Mucosa of rectum (tissue), 2 donors: ENCODE measurements around the gene HLA-B.

Experiments
- H3K27ac ChIP-seq, 2 donors: one replicate each; pipeline ENCODE4 v1.7.0; 2013; ENCODE audit warnings: inconsistent platforms in 2 of 2, low read depth in 2 of 2, low read length in 2 of 2
- H3K27me3 ChIP-seq, 2 donors: one replicate each; pipeline ENCODE4 v1.7.0; 2013; ENCODE audit warnings: low read length in 2 of 2; ENCODE audit not compliant: control insufficient read depth in 2 of 2, insufficient read depth in 2 of 2
- H3K36me3 ChIP-seq, 2 donors: one replicate each; pipeline ENCODE4 v1.7.0; 2013; ENCODE audit warnings: low read length in 2 of 2; ENCODE audit not compliant: control insufficient read depth in 2 of 2, insufficient read depth in 2 of 2
- H3K4me1 ChIP-seq, 2 donors: one replicate each; pipeline ENCODE4 v1.7.0; 2013; ENCODE audit warnings: low read length in 2 of 2, mild to moderate bottlenecking in 1 of 2; ENCODE audit not compliant: control insufficient read depth in 2 of 2, insufficient read depth in 2 of 2
- H3K4me3 ChIP-seq, 2 donors: one replicate each; pipeline ENCODE4 v1.7.0; 2013; ENCODE audit warnings: low read length in 2 of 2
- H3K9ac ChIP-seq, 2 donors: one replicate each; pipeline ENCODE4 v1.7.0; 2013; ENCODE audit warnings: low read length in 2 of 2, low read depth in 1 of 2, mild to moderate bottlenecking in 1 of 2
- H3K9me3 ChIP-seq, 2 donors: one replicate each; pipeline ENCODE4 v1.7.0; 2013; ENCODE audit warnings: low read length in 2 of 2; ENCODE audit not compliant: control insufficient read depth in 2 of 2
- donor health status: healthy.
- donor health status: Normal muscosa, but diverticular disease.

Gene HLA-B

DNA sequence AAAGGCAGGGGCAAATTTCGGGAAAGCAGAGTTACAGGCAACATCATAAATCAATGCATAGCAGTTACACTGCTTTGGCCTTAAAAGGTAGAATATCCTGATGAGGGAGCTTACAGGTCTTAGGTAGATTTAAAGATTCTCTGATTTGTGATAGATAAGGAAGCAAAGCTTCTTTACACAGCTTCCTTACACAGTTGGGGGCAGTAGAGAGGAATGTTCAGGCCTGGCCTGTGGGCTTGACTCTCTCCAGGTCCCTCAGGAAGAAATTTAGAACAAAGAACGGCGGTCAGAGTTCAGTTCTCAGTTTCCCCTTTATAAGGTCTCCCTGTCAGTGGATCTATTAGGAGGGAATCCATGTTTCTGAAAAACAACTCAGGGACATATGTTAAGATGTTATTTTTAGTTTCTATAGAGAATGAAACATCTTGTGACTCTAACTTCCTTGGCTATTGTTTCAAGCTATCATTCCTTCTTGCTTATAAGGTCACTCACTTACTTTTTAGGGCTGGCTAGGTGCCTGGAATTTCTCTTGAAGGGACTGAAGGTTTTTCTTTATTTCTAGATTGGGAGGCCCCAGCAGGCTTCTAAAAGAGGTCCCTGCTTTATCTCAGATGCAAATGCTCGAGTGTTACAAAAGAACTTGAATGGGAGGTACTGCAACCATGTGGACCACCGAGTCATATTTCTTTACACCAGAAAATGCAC lies 11.8 kb downstream of the HLA-B start:
- Histone ChIP-seq H3K27me3 (no peaks in the 10 kb centered on the region), H3K27ac (no peak overlapping the region), H3K9ac (no peak overlapping the region), H3K9me3 (no peaks in the 10 kb centered on the region), H3K36me3 (no peaks in the 10 kb centered on the region), H3K4me1 (no peaks in the 10 kb centered on the region), H3K4me3 (no peak overlapping the region)

DNA sequence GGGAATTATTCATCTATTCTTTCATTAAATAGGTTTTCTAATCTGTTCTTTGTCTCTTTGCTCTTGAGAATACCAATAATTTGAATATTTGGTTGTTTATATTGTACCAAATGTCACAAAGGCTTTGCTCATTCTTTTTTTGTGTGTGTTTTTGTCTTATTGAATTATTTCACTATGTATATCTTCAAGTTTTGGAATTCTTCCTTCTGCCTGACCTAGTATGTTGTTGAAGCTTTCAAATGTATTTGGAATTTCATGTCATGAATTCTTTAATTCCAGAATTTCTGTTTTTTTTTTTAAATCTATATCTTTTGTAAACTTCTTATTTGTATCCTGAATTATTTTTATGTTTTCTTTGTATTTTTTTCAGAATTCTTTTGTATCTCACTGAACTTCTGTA lies 16.8 kb downstream of the HLA-B start:
- Histone ChIP-seq H3K4me3 (no peak overlapping the region), H3K27ac (no peak overlapping the region), H3K4me1 (no peaks in the 10 kb centered on the region), H3K9me3 (peaks cover 0 to 4% of the 10 kb centered on the region in 2 donors), H3K9ac (no peak overlapping the region), H3K36me3 (no peaks in the 10 kb centered on the region), H3K27me3 (no peaks in the 10 kb centered on the region)

DNA sequence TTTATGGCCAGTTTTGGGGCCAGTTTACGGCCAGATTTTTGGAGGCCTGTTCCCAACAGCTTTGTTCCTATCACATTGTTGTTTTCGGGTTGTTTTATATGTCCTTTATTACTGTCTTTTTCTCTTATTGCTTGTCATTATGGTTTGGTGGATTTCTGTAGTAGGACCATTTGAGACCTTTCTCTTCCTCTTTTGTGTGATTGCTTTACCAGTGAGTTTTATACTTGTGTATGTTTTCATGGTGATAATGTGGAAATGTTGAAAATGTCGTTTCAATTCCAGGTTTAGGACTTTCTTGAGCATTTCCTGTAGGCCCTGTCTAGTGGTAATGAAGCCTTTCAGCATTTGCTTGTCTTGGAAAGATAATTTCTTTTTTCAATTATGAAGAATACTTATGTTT lies 17.8 kb downstream of the HLA-B start:
- H3K27me3 ChIP-seq, result no peaks in the 10 kb centered on the region
- H3K27ac ChIP-seq, result no peak overlapping the region
- no peaks in the 10 kb centered on the region for H3K36me3 ChIP-seq
- peaks cover 0 to 4% of the 10 kb centered on the region in 2 donors for H3K9me3 ChIP-seq
- no peak overlapping the region for H3K9ac ChIP-seq
- no peaks in the 10 kb centered on the region for H3K4me1 ChIP-seq
- H3K4me3 ChIP-seq, result no peak overlapping the region

DNA sequence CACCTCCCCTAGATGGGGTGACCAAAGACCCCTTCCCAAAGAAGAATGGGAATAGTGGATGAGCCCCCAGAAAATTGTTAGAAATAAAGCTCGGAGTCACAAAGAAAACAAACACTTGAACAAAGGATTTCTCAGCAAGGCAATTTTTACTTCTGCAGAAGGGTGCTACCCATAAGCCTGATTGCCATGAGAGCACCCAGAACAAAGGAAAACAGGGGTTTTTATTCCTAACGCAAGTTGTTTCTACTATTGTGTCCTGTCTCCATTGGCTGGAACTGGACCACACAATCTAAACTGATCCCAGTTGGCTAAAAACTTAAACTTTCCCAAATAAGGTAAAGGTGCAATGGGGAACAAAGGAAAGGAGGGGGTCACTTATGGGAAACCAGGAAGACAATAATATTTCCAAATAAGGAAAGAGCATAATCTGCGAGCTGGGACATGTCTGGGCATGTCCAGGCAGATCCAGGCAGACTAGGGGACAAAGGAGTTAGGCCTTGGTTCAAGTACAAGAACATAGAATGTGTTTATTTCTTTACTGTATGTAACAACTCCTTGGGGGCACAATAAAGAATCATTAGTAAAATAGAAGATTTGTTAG lies 20.0 kb downstream of the HLA-B start:
- no peak overlapping the region for H3K4me3 ChIP-seq
- H3K36me3 ChIP-seq, result no peaks in the 10 kb centered on the region
- no peak overlapping the region for H3K27ac ChIP-seq
- H3K4me1 ChIP-seq, result no peaks in the 10 kb centered on the region
- no peaks in the 10 kb centered on the region for H3K27me3 ChIP-seq
- peaks cover 0 to 4% of the 10 kb centered on the region in 2 donors for H3K9me3 ChIP-seq
- H3K9ac ChIP-seq, result no peak overlapping the region

DNA sequence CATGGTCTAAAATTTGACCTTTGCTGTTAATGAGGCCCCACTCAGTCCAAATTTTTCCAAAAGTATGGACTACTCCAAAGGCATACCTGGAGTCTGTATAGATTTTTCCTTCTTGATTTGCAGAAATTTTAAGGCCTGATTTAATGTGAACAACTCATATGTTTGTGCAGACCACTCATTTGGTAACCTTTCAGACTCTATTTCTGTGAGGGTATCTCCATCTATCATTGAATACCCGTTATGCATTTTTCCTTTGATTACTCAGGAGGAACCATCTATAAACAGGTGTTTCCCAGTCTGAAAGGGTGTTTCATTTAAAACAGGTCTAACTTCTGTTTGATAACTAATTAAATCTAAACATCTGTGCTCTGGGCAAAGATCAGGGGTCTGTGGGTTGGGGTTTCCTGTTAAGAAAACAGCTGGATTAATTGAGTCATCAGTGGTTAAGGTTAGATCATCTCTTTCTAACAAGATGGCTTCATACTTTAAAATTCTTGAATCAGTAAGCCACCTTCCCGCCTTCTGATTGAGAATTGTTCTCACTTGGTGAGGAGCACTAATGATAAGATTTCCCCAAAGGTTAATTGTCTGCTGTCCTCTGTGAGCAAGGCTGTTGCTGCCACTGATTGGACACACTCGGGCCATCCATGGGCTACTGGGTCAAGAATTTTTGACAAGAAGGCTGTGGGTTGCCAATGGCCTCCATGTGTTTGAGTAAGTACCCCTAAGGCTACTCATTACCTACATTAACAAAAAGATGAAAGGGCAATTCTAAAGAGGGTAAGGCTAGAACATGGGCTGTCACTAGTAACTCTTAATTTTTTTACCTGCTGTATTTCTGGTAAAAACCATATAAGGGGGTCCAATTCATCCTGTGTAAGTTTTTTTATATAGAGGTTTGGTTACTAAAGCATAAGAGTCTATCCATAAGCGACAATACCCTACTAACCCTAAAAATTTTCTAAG lies 24.1 kb downstream of the HLA-B start:
- H3K9ac ChIP-seq, result no peak overlapping the region
- no peaks in the 10 kb centered on the region for H3K36me3 ChIP-seq
- H3K4me1 ChIP-seq, result no peaks in the 10 kb centered on the region
- H3K27me3 ChIP-seq, result no peaks in the 10 kb centered on the region
- peaks cover 0 to 4% of the 10 kb centered on the region in 2 donors for H3K9me3 ChIP-seq
- no peak overlapping the region for H3K4me3 ChIP-seq
- no peak overlapping the region for H3K27ac ChIP-seq

DNA sequence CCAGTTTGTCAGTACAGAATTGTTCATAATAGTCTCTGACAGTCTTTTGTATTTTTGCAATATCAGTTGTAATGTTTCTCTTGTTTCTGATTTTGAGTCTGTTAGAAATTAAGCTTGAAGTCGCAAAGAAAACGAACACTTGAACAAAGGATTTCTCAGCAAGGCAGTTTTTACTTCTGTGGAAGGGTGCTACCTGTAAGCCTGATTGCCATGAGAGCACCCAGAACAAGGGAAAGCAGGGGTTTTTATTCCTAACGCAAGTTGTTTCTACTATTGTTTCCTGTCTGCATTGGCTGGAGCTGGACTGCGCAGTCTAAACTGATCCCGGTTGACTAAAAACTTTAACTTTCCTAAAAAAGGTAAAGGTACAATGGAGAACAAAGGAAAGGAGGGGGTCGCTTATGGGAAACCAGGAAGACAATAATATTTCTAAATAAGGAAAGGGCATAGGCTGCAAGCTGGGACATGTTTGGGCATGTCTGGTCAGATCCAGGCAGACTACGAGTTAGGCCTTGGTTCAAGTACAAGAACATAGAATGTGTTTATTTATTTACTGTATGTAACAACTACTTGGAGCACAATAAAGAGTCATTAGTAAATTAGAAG lies 28.5 kb downstream of the HLA-B start:
- Histone ChIP-seq H3K9ac (no peak overlapping the region), H3K4me3 (no peak overlapping the region), H3K27ac (no peak overlapping the region), H3K36me3 (no peaks in the 10 kb centered on the region), H3K27me3 (no peaks in the 10 kb centered on the region), H3K9me3 (no peaks in the 10 kb centered on the region), H3K4me1 (no peaks in the 10 kb centered on the region)

DNA sequence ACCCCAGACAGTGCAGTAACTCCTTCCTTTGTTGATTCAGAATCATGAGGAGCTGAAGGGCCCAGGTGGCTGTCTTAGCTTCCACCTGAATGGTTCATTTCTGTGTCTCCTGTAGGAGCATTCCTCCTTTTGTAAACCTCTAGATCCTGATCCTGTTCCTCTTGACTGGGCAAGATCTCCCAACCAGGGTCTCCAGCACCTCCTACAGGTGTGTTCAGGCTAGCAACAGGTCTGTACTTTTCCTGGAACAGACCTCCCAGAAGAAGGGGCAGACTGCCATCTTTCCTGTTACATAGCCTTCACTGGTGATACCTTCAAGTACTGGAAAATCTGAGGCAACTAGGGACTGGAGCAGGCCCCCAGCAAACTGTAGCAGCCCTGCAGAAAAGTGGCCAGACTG lies 35.2 kb downstream of the HLA-B start:
- Histone ChIP-seq H3K27ac (no peak overlapping the region), H3K9ac (no peak overlapping the region), H3K4me3 (no peak overlapping the region), H3K36me3 (no peaks in the 10 kb centered on the region), H3K9me3 (no peaks in the 10 kb centered on the region), H3K27me3 (peaks cover 0 to 4% of the 10 kb centered on the region in 2 donors), H3K4me1 (no peaks in the 10 kb centered on the region)

DNA sequence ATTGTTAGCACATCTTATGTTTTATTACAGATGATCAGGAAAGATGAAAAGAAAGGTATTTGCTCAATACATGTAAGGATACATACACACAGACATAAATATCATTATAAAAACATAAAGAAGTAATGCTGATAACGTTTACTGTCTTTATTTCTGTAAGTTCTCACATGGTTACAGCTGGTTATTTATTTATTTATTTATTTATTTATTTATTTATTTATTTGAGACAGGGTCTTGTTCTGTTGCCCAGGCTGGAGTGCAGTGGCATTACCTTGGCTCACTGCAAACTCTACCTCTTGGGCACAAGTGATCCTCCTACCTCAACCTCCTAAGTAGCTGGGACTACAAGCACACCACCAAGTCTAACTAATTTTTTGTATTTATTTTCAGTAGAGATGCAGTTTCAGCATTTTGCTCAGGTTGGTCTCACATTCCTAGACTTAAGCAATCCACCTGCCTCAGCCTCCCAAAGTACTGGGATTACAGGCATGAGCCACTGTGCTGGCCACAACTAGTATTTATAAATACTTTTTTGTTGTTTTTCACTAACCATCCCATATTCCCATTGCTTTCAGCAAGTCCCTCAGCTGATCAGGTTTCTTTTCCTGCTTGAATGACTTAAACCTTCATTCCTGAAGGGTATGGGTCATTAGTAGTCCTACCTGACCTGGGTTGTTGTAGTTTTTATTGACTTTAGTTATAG lies 35.8 kb downstream of the HLA-B start:
- Histone ChIP-seq H3K27ac (no peak overlapping the region), H3K4me3 (no peak overlapping the region), H3K36me3 (no peaks in the 10 kb centered on the region), H3K4me1 (no peaks in the 10 kb centered on the region), H3K9ac (no peak overlapping the region), H3K9me3 (no peaks in the 10 kb centered on the region), H3K27me3 (peaks cover 0 to 4% of the 10 kb centered on the region in 2 donors)

DNA sequence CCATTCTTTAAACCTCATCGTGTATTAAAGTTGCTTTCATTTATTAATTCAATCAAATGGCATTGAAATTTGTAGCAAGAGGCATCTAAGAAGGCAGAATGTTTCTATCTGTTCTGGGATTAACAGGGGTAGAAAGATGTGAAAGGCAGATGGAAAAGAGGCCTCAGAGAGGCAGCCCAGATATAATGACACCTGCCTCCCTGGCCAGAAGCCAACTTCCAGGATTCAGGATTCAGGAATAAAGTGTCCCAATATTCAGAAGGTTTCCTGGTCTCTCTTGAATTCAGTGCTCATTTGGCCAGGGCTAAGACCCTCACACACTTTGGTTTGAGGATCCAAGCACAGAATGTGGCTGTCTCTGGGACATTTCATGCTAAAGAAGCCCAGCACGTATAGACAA lies 39.9 kb downstream of the HLA-B start:
- Histone ChIP-seq H3K9me3 (no peaks in the 10 kb centered on the region), H3K27me3 (peaks cover 0 to 9% of the 10 kb centered on the region in 2 donors), H3K36me3 (no peaks in the 10 kb centered on the region), H3K4me1 (no peaks in the 10 kb centered on the region), H3K27ac (no peak overlapping the region), H3K9ac (no peak overlapping the region), H3K4me3 (no peak overlapping the region)
